ENCODE data around the gene MYL5. TPM values are rescaled to one million over a fixed set of nuclear protein-coding genes. Genes with fewer than 3 reads are reported as not detected.

The MYL5 gene
- total and polyA plus RNA-seq, 2 of the 4 experiments (the other 2 are of a cell fraction): 9.1 to 16.0 TPM

DNA sequence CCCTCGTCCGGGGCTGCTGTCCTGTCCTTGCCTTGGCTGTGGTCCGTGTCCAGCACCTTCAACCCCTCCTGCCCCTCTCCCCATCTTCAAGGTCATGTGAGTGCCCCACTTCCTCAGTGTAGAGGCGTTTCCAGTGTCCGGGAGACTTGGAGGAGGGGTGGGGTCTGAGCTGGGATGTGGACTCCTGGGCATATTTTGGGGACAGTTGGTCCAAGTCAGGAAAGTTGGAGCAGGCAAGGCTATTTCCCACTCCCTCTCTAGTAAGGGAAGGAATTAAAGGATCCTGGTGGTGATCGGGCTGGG is 34.2 kb downstream of the MYL5 start:
- H3K4me3 ChIP-seq (ENCODE audit: insufficient read depth, low read depth, low read length): no peak overlapping the region
- H3K4me1 ChIP-seq (ENCODE audit: control insufficient read depth, insufficient read depth, low read length): peaks cover 14% of the 10 kb centered on the region; the same call in 1 of the 2 replicates
- no peak overlapping the region for H2BK15ac ChIP-seq (ENCODE audit: low read depth, low read length)
- H3K14ac ChIP-seq (replicated peaks; ENCODE audit: low read depth, low read length): no peak overlapping the region
- no peak overlapping the region for H3K18ac ChIP-seq (ENCODE audit: low read depth, low read length)
- H4K20me1 ChIP-seq (ENCODE audit: insufficient read depth, low read length): peaks cover 51% of the 10 kb centered on the region
- no peak overlapping the region for H2AK5ac ChIP-seq (ENCODE audit: low read depth, low read length)
- dilution Hi-C loops (cut with HindIII; ENCODE audit: low sequenced_read_pairs, unreplicated experiment): no loop called here
- WGBS, 2 experiments (ENCODE audit: extremely low coverage in 2 of 2, insufficient read length in 1 of 2): 100% methylated on average over 2 of the region's 6 CpGs; no CpG with 5 or more reads in 1 of the 2 experiments
- peak overlapping the region; percentile 42; the same call in 1 of the 2 replicates for H3K4me2 ChIP-seq (ENCODE audit: low read depth, low read length)
- H2BK20ac ChIP-seq (ENCODE audit: low read depth, low read length): no peak overlapping the region
- no peak overlapping the region for H3K27ac ChIP-seq (ENCODE audit: insufficient read depth, low read length)
- H3K4ac ChIP-seq (ENCODE audit: low read depth, low read length): no peak overlapping the region
- no peak overlapping the region for H3K56ac ChIP-seq (ENCODE audit: extremely low read depth, insufficient read depth, low read length)
- no peak overlapping the region; the same call in 1 of the 2 replicates for H3K23ac ChIP-seq (ENCODE audit: low read depth, low read length)
- BruUV-seq (replicated peaks): no TSS peak
- H4K8ac ChIP-seq (ENCODE audit: low read depth in 2 of 2, low read length in 2 of 2): no peak overlapping the region
- H2BK5ac ChIP-seq (ENCODE audit: low read depth, low read length, poor library complexity, severe bottlenecking): no peak overlapping the region
- H3K9me1 ChIP-seq (ENCODE audit: insufficient read depth, low read length): peaks cover 13% of the 10 kb centered on the region
- no peak for DNase-seq
- no peak for ATAC-seq (ENCODE audit: low read depth)
- no peak overlapping the region for H2BK120ac ChIP-seq (ENCODE audit: low read depth, low read length)
- peaks cover 15 to 39% of the 10 kb centered on the region in 2 experiments; a peak in 3 of 4 replicates for H3K79me1 ChIP-seq (ENCODE audit: low read depth in 1 of 2, low read length in 2 of 2)
- H2AK9ac ChIP-seq (replicated peaks; ENCODE audit: low read depth, low read length, poor library complexity): peak overlapping the region; percentile 71
- H3K9ac ChIP-seq (ENCODE audit: low read depth, low read length): no peak overlapping the region
- TF ChIP-seq, protein P1, sequence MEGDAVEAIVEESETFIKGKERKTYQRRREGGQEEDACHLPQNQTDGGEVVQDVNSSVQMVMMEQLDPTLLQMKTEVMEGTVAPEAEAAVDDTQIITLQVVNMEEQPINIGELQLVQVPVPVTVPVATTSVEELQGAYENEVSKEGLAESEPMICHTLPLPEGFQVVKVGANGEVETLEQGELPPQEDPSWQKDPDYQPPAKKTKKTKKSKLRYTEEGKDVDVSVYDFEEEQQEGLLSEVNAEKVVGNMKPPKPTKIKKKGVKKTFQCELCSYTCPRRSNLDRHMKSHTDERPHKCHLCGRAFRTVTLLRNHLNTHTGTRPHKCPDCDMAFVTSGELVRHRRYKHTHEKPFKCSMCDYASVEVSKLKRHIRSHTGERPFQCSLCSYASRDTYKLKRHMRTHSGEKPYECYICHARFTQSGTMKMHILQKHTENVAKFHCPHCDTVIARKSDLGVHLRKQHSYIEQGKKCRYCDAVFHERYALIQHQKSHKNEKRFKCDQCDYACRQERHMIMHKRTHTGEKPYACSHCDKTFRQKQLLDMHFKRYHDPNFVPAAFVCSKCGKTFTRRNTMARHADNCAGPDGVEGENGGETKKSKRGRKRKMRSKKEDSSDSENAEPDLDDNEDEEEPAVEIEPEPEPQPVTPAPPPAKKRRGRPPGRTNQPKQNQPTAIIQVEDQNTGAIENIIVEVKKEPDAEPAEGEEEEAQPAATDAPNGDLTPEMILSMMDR (conservative IDR thresholded peaks at IDR 0.05; ENCODE audit: low read depth, low read length): no peak
- TF ChIP-seq, protein P2, sequence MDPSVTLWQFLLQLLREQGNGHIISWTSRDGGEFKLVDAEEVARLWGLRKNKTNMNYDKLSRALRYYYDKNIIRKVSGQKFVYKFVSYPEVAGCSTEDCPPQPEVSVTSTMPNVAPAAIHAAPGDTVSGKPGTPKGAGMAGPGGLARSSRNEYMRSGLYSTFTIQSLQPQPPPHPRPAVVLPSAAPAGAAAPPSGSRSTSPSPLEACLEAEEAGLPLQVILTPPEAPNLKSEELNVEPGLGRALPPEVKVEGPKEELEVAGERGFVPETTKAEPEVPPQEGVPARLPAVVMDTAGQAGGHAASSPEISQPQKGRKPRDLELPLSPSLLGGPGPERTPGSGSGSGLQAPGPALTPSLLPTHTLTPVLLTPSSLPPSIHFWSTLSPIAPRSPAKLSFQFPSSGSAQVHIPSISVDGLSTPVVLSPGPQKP (IDR thresholded peaks at IDR 0.05; ENCODE audit: borderline replicate concordance, low read depth, low read length): no peak
- TF ChIP-seq POLR2A (IDR thresholded peaks at IDR 0.05; ENCODE audit: low read depth, low read length): no peak
- no peak for TF ChIP-seq RAD21 (IDR thresholded peaks at IDR 0.05; ENCODE audit: low read length)
- no peak for TF ChIP-seq BHLHE40 (IDR thresholded peaks at IDR 0.05; ENCODE audit: low read depth, low read length)
- no peak for TF ChIP-seq NFE2L2 (IDR thresholded peaks at IDR 0.05; ENCODE audit: low read depth, low read length)
- no peak for TF ChIP-seq RCOR1 (IDR thresholded peaks at IDR 0.05; ENCODE audit: insufficient replicate concordance, low read length)
- H3K9me3 ChIP-seq (ENCODE audit: control insufficient read depth, insufficient read depth, low read length): no peaks in the 10 kb centered on the region
- H2AFZ ChIP-seq (replicated peaks; ENCODE audit: low read length, poor library complexity): no peak overlapping the region
- H3K27me3 ChIP-seq (ENCODE audit: control insufficient read depth, insufficient read depth, low read length): no peaks in the 10 kb centered on the region
- no peak overlapping the region for H4K91ac ChIP-seq (ENCODE audit: insufficient read depth, low read depth, low read length)
- ChIA-PET CTCF (no interaction called here), POLR2A (ENCODE audit: unreplicated experiment) (no interaction called here)
- intact Hi-C loops (cut with micrococcal nuclease): no loop called here
- H3K36me3 ChIP-seq (ENCODE audit: control insufficient read depth, insufficient read depth, low read length): peaks cover 7% of the 10 kb centered on the region
- in situ Hi-C loops (cut with MboI; ENCODE audit: low sequenced_read_pairs): no loop called here
- H4K5ac ChIP-seq (ENCODE audit: low read depth, low read length): no peak overlapping the region

All from IMR-90 (cell line).